22Rv1 (cell line): ENCODE results near the gene USP21.

ENCODE experiments used
- CTCF ChIP-seq: fragments of 450-650 bp; IDR thresholded peaks from 2 replicates; pipeline ENCODE4 v1.5.1; 2017; ENCODE audit warnings: mild to moderate bottlenecking
- ZFX ChIP-seq: fragments of 450-650 bp; IDR thresholded peaks from 2 replicates; pipeline ENCODE4 v1.6.1; 2017; ENCODE audit warnings: antibody characterized with exemption, borderline replicate concordance

GRCh38 chr1:161127649-161128048 lies 31.7 kb upstream of the USP21 start:
- TF ChIP-seq CTCF (no peak), ZFX (no peak)
